Measurements from ENCODE around the gene IL2RG.

DNA sequence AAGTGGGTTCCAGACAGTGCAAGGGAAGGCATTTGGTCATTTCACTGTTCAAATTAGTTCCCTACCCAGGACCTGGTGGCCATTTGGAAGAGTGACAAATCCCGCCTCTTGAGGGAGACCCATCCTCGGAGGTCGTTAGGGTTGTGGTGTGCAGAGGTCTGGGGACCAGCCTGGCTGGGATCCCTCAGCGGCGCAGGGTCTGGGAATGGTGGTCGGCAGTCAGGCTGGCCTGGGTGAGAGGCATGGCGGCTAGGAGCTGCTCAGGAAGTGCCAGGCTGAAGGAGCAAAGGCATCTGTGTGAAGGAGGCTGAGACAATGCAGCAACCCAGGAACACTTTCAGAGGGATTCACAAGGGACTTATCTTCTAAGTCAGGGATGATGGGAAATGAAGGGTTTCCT is 40.0 kb upstream of the IL2RG start:
- TF ChIP-seq POLR2AphosphoS5 (IDR thresholded peaks at IDR 0.05) (no peak), POLR2A (IDR thresholded peaks at IDR 0.05) (no peak)

All from upper lobe of left lung (tissue), 4 donors.